Caco-2 (cell line): Measurements from ENCODE around the gene TAGAP. TPM values are rescaled to one million over a fixed set of nuclear protein-coding genes. Genes with fewer than 3 reads are reported as not detected.

Source experiments
- BruUV-seq: library from RNA; stranded (reverse); fragments of 400-500 nt; replicated peaks from 2 replicates; lab custom pipeline; 2021; lab: Mats Ljungman, UMichigan
- CTCF ChIA-PET: fragments of 300-600 bp; sonication (Branson Sonifier 250); formaldehyde crosslinking; loops from one replicate; lab custom pipeline; 2022; ENCODE audit warnings: antibody characterized with exemption; lab: Charles Lee
- POLR2A ChIA-PET: fragments of 300-600 bp; sonication (Branson Sonifier 250); formaldehyde crosslinking; loops from one replicate; lab custom pipeline; 2022; ENCODE audit warnings: antibody characterized with exemption; lab: Charles Lee
- DNase-seq, 2 experiments: peaks; one replicate each; pipeline versions ENCODE4 v3.0.0 to v3.0.0-alpha.2; 2020 to 2022
- H3K27me3 ChIP-seq: replicated peaks from 2 replicates; pipeline ENCODE4 v1.6.0; 2011; ENCODE audit warnings: low read length; ENCODE audit not compliant: control insufficient read depth, insufficient read depth
- H3K36me3 ChIP-seq: 2 replicates; pipeline ENCODE4 v1.5.1; 2011; ENCODE audit warnings: low read length; ENCODE audit not compliant: control insufficient read depth, insufficient read depth
- H3K4me1 ChIP-seq: fragments of 250-450 bp; sonication (Bioruptor Pico); 2 replicates; pipeline ENCODE4 v1.5.1; 2020; ENCODE audit warnings: mild to moderate bottlenecking
- H3K4me3 ChIP-seq: 2 replicates; pipeline ENCODE4 v1.5.1; 2011; ENCODE audit warnings: low read depth, mild to moderate bottlenecking, control low read depth, low read length
- H3K9me3 ChIP-seq: fragments of 250-450 bp; sonication (Bioruptor Pico); 2 replicates; pipeline ENCODE4 v1.5.1; 2020; ENCODE audit warnings: mild to moderate bottlenecking, moderate library complexity
- H3K27ac Mint-ChIP-seq: one replicate; pipeline ENCODE4 v1.8.0; 2022; ENCODE audit warnings: mixed read lengths; ENCODE audit not compliant: unreplicated experiment
- H3K27me3 Mint-ChIP-seq: one replicate; pipeline ENCODE4 v1.8.0; 2022; ENCODE audit warnings: mixed read lengths; ENCODE audit not compliant: insufficient read depth, unreplicated experiment
- H3K36me3 Mint-ChIP-seq: one replicate; pipeline ENCODE4 v1.8.0; 2022; ENCODE audit warnings: mild to moderate bottlenecking, mixed read lengths; ENCODE audit not compliant: insufficient read depth, unreplicated experiment
- H3K4me1 Mint-ChIP-seq: one replicate; pipeline ENCODE4 v1.8.0; 2022; ENCODE audit warnings: low read depth, mixed read lengths; ENCODE audit not compliant: unreplicated experiment
- H3K4me3 Mint-ChIP-seq: one replicate; pipeline ENCODE4 v1.8.0; 2022; ENCODE audit warnings: mild to moderate bottlenecking, moderate library complexity, mixed read lengths; ENCODE audit not compliant: unreplicated experiment
- H3K9me3 Mint-ChIP-seq: one replicate; pipeline ENCODE4 v1.8.0; 2022; ENCODE audit warnings: mixed read lengths; ENCODE audit not compliant: unreplicated experiment
- CTCF ChIP-seq, 2 experiments: fragments of 200-600 bp in 1 of 2; IDR thresholded peaks; 1 replicate in 1 of 2; 2 replicates in 1 of 2; pipeline versions ENCODE4 v1.5.1 to v1.8.0; 2011 to 2022; ENCODE audit warnings: antibody characterized with exemption in 1 of 2, control low read depth in 1 of 2, inconsistent platforms in 1 of 2, low read depth in 1 of 2, low read length in 1 of 2, mild to moderate bottlenecking in 1 of 2, moderate library complexity in 1 of 2; ENCODE audit not compliant: insufficient read depth in 1 of 2, severe bottlenecking in 1 of 2, unreplicated experiment in 1 of 2
- intact Hi-C: fragments of 100-400 bp; cut with micrococcal nuclease; formaldehyde crosslinking; loops from one replicate; pipeline ENCODE4 v1.10.0; 2022; ENCODE audit not compliant: unreplicated experiment
- total RNA-seq: library from RNA; stranded (reverse); gene quantifications from 2 replicates; pipeline ENCODE4 v1.2.3, GENCODE V29; 2022

TAGAP gene
- total RNA-seq, 1 experiment from 2014 or later: not detected

DNA sequence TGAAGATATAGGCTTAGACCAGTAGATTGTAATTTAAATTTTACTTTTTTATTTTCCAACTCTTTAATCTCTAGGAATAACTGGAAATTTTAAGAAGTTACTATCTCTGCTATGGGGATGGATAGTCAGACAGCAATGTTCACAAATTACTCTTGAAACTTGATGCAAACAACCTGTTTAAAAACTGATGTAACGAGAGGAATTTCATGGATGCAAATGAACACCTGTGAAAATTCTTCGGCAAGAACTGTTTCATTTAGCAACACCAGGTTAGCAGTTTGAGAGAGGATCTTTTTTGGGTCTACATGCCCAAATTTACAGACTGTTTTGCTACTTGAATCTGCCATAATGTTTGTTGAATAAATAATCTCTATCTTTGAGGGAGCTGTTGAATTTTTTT is 24.8 kb downstream of the TAGAP start:
- Histone ChIP-seq H3K4me3 (no peak overlapping the region), H3K4me1 (peaks cover 12% of the 10 kb centered on the region), H3K9me3 (peaks cover 7% of the 10 kb centered on the region), H3K27me3 (no peaks in the 10 kb centered on the region), H3K36me3 (no peaks in the 10 kb centered on the region)
- Mint-ChIP-seq H3K4me1 (peaks cover 7% of the 10 kb centered on the region), H3K4me3 (no peak overlapping the region), H3K27me3 (no peaks in the 10 kb centered on the region), H3K9me3 (peaks cover 37% of the 10 kb centered on the region), H3K36me3 (no peaks in the 10 kb centered on the region), H3K27ac (no peak overlapping the region)
- CTCF ChIA-PET: no interaction called here
- intact Hi-C loops: no loop called here
- no peak for DNase-seq
- POLR2A ChIA-PET: no interaction called here
- no TSS peak for BruUV-seq
- no peak for TF ChIP-seq CTCF (IDR thresholded peaks at IDR 0.05; ENCODE audit: insufficient read depth in 1 of 2, low read depth in 1 of 2, low read length in 1 of 2, severe bottlenecking in 1 of 2, unreplicated experiment in 1 of 2)

GRCh38 chr6:159017757-159018559 is 26.8 kb downstream of the TAGAP start:
- no peak overlapping the region for H3K4me3 ChIP-seq
- no peaks in the 10 kb centered on the region for H3K27me3 ChIP-seq
- Mint-ChIP-seq H3K27ac (no peak overlapping the region), H3K27me3 (no peaks in the 10 kb centered on the region), H3K4me3 (no peak overlapping the region), H3K4me1 (peaks cover 7% of the 10 kb centered on the region), H3K9me3 (peaks cover 20% of the 10 kb centered on the region), H3K36me3 (no peaks in the 10 kb centered on the region)
- intact Hi-C loops: no loop called here
- no peak for DNase-seq
- TF ChIP-seq CTCF (IDR thresholded peaks at IDR 0.05; ENCODE audit: insufficient read depth in 1 of 2, low read depth in 1 of 2, low read length in 1 of 2, severe bottlenecking in 1 of 2, unreplicated experiment in 1 of 2): no peak
- H3K36me3 ChIP-seq: no peaks in the 10 kb centered on the region
- no TSS peak for BruUV-seq
- H3K9me3 ChIP-seq: peaks cover 4% of the 10 kb centered on the region; the same call in 1 of the 2 replicates
- CTCF ChIA-PET: interaction anchor here (1.0 to 2.1 kb wide), 2 partner anchors 9 to 116 kb away, joined by 3 to 6 read pairs; no protein-coding TSS in a partner anchor
- POLR2A ChIA-PET: no interaction called here
- H3K4me1 ChIP-seq: peaks cover 12% of the 10 kb centered on the region

DNA sequence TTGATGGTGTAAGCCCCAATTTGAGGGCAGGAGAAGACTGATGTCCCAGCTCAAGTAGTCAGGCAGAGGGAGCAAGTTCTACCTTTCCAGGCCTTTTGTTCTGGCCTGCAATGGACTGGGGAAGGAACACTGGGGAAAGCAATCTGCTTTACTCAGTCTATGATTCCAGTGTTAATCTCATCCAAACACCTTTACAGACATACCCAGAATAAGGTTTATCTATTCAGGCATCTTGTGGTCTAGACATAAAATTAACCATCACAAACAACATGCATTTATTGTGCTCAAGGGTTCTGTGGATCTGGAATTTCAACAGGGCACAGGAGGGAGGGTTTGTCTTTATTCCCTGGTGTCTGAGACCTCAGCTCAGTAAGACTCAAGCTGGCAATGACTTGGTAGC is 30.4 kb downstream of the TAGAP start:
- Mint-ChIP-seq H3K9me3 (peaks cover 6% of the 10 kb centered on the region), H3K27ac (no peak overlapping the region), H3K36me3 (no peaks in the 10 kb centered on the region), H3K4me1 (peaks cover 14% of the 10 kb centered on the region), H3K27me3 (no peaks in the 10 kb centered on the region), H3K4me3 (no peak overlapping the region)
- no TSS peak for BruUV-seq
- DNase-seq: no peak
- peaks cover 12% of the 10 kb centered on the region for H3K4me1 ChIP-seq
- ChIA-PET CTCF (interaction anchor here (0.9 kb wide), 1 partner anchor 120 kb away, joined by 3 read pairs; no protein-coding TSS in a partner anchor), POLR2A (no interaction called here)
- H3K27me3 ChIP-seq: no peaks in the 10 kb centered on the region
- no peak for TF ChIP-seq CTCF (IDR thresholded peaks at IDR 0.05; ENCODE audit: insufficient read depth in 1 of 2, low read depth in 1 of 2, low read length in 1 of 2, severe bottlenecking in 1 of 2, unreplicated experiment in 1 of 2)
- H3K36me3 ChIP-seq: no peaks in the 10 kb centered on the region
- H3K9me3 ChIP-seq: peaks cover 4% of the 10 kb centered on the region; the same call in 1 of the 2 replicates
- H3K4me3 ChIP-seq: no peak overlapping the region
- intact Hi-C loops: no loop called here
